Measurements from ENCODE around the gene ALKBH1. TPM values are rescaled to one million over a fixed set of nuclear protein-coding genes. Genes with fewer than 3 reads are reported as not detected.

ALKBH1 gene
- 11.2 to 13.0 TPM (median 11.8 TPM) in 3 replicates for polyA plus RNA-seq
- polyA plus RNA-seq (2011; ENCODE audit: low read depth), result 6.9 TPM
- 8.1 and 14.0 TPM in 2 replicates for polyA plus RNA-seq (2011; cell fraction: cytosol; rRNA removed)
- polyA plus RNA-seq (2011; cell fraction: nucleus; rRNA removed), result 14.4 and 15.0 TPM in 2 replicates
- 7.8 and 11.1 TPM in 2 replicates for polyA plus RNA-seq (2012; ENCODE audit: low replicate concordance)
- 7.9 to 12.0 TPM (median 10.5 TPM) in 3 replicates for polyA minus RNA-seq
- polyA minus RNA-seq (2011; cell fraction: cytosol; rRNA and poly(A)+ RNA removed), result 9.0 TPM
- polyA minus RNA-seq (2011; cell fraction: nucleus; rRNA and poly(A)+ RNA removed), result 5.9 and 11.5 TPM in 2 replicates

GRCh38 chr14:77707724-77708408 is at the start of gene ALKBH1, which contains the start of gene SLIRP:
TSS of gene ALKBH1 (minus strand) at chr14:77708023. CDS start at chr14:77708004, 19 bp downstream.
TSS of gene SLIRP (plus strand) at chr14:77708103. CDS start at chr14:77708112, 9 bp downstream.
- DNase-seq (ENCODE audit: low read depth, low spot score) (no peak), FAIRE-seq (peak; percentile 20)
- Histone ChIP-seq H3K4me2 (ENCODE audit: control insufficient read depth, extremely low read depth, insufficient read depth, low read depth, low read length) (peak within 1 kb of the TSS; percentile 88), H3K27me3 (ENCODE audit: control insufficient read depth, extremely low read depth, insufficient read depth, low read length) (no peaks in the 10 kb centered on the region), H4K20me1 (ENCODE audit: control insufficient read depth, extremely low read depth, insufficient read depth, low read length) (no peaks in the 10 kb centered on the region), H3K4me1 (ENCODE audit: control insufficient read depth, extremely low read depth, insufficient read depth, low read length) (peaks cover 16% of the 10 kb centered on the region), H3K36me3 (ENCODE audit: control insufficient read depth in 2 of 2, extremely low read depth in 1 of 2, insufficient read depth in 2 of 2, low read length in 2 of 2) (peaks cover 6 to 12% of the 10 kb centered on the region in 2 experiments), H3K9me1 (ENCODE audit: control insufficient read depth, extremely low read depth, insufficient read depth, low read length) (no peaks in the 10 kb centered on the region), H3K9ac (ENCODE audit: control insufficient read depth, extremely low read depth, insufficient read depth, low read length) (peak within 1 kb of the TSS; percentile 91), H3K4me3 (ENCODE audit: control insufficient read depth in 2 of 3, extremely low read depth in 1 of 3, insufficient read depth in 2 of 3, low read depth in 1 of 3, low read length in 3 of 3) (peak within 1 kb of the TSS; percentile 79 to 99 (median 85)), H3K27ac (ENCODE audit: control insufficient read depth, insufficient read depth, low read length) (peak within 1 kb of the TSS; percentile 81), H3K9me3 (ENCODE audit: control insufficient read depth, low read depth, low read length) (no peaks in the 10 kb centered on the region), H3K79me2 (ENCODE audit: control insufficient read depth, insufficient read depth, low read length) (peaks cover 80% of the 10 kb centered on the region), H2AFZ (ENCODE audit: control insufficient read depth, low read length) (peak within 1 kb of the TSS; percentile 99)
- dilution Hi-C loops (cut with MboI; ENCODE audit: extremely low pct_ligation_motif_present, low sequenced_read_pairs), result no loop called here
- no peak for TF ChIP-seq CTCF (optimal IDR thresholded peaks at IDR 0.05 in 1 of 3, IDR thresholded peaks at IDR 0.05 in 1 of 3, conservative IDR thresholded peaks at IDR 0.05 in 1 of 3; ENCODE audit: extremely low read depth in 1 of 3, insufficient read depth in 2 of 3, low read length in 3 of 3)
- no peak for TF ChIP-seq EZH2 (IDR thresholded peaks at IDR 0.05; ENCODE audit: low read length)

- Histone ChIP-seq H3K9me3 (ENCODE audit: control insufficient read depth, low read depth, low read length) (no peaks in the 10 kb centered on the region), H4K20me1 (ENCODE audit: control insufficient read depth, extremely low read depth, insufficient read depth, low read length) (no peaks in the 10 kb centered on the region), H3K27me3 (ENCODE audit: control insufficient read depth, extremely low read depth, insufficient read depth, low read length) (no peaks in the 10 kb centered on the region), H3K9me1 (ENCODE audit: control insufficient read depth, extremely low read depth, insufficient read depth, low read length) (no peaks in the 10 kb centered on the region), H3K4me2 (ENCODE audit: control insufficient read depth, extremely low read depth, insufficient read depth, low read depth, low read length) (no peak overlapping the region), H2AFZ (ENCODE audit: control insufficient read depth, low read length) (no peak overlapping the region), H3K4me1 (ENCODE audit: control insufficient read depth, extremely low read depth, insufficient read depth, low read length) (no peaks in the 10 kb centered on the region), H3K79me2 (ENCODE audit: control insufficient read depth, insufficient read depth, low read length) (peaks cover 52% of the 10 kb centered on the region), H3K9ac (ENCODE audit: control insufficient read depth, extremely low read depth, insufficient read depth, low read length) (no peak overlapping the region), H3K36me3 (ENCODE audit: control insufficient read depth in 2 of 2, extremely low read depth in 1 of 2, insufficient read depth in 2 of 2, low read length in 2 of 2) (peaks cover 11 to 20% of the 10 kb centered on the region in 2 experiments), H3K27ac (ENCODE audit: control insufficient read depth, insufficient read depth, low read length) (no peak overlapping the region), H3K4me3 (ENCODE audit: control insufficient read depth in 2 of 3, extremely low read depth in 1 of 3, insufficient read depth in 2 of 3, low read depth in 1 of 3, low read length in 3 of 3) (no peak overlapping the region)
- TF ChIP-seq CTCF (optimal IDR thresholded peaks at IDR 0.05 in 1 of 3, IDR thresholded peaks at IDR 0.05 in 1 of 3, conservative IDR thresholded peaks at IDR 0.05 in 1 of 3; ENCODE audit: extremely low read depth in 1 of 3, insufficient read depth in 2 of 3, low read length in 3 of 3) (no peak), EZH2 (IDR thresholded peaks at IDR 0.05; ENCODE audit: low read length) (no peak)
- DNase-seq (ENCODE audit: low read depth, low spot score) (no peak), FAIRE-seq (no peak)
- dilution Hi-C loops (cut with MboI; ENCODE audit: extremely low pct_ligation_motif_present, low sequenced_read_pairs), result no loop called here
Observed at GRCh38 chr14:77752799-77753516, 45.1 kb upstream of the ALKBH1 start.
